Activated T-cell treated with anti-CD3 and anti-CD28 coated beads, Interleukin-2, amount 50 U/mL, for 48 hours (primary cell): ENCODE data around the gene CDH13.

ENCODE experiments used
- DNase-seq, 2 experiments: peaks; one replicate each; pipeline ENCODE4 v3.0.0-alpha.2; 2020

CDH13 gene

DNA sequence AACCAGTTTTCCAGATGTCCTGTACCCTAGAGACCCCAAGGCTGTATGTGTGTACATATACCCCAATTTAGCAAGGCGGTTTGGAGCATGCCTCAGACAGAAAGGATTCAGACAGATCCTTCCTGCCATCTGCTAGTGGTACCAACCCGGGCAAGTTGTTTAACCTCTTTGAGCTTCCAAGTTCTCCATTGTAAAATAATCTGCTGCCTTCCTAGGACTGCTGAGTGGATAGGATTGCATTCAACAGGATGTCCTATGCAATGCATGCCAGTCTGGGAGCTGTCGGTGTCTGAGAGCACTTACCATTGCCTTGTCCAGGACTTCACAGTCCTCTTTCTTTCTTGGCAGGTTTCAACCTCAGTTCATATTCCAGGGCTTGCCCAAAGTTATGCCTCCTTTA lies 1.9 kb downstream of the CDH13 start:
- no peak for DNase-seq

DNA sequence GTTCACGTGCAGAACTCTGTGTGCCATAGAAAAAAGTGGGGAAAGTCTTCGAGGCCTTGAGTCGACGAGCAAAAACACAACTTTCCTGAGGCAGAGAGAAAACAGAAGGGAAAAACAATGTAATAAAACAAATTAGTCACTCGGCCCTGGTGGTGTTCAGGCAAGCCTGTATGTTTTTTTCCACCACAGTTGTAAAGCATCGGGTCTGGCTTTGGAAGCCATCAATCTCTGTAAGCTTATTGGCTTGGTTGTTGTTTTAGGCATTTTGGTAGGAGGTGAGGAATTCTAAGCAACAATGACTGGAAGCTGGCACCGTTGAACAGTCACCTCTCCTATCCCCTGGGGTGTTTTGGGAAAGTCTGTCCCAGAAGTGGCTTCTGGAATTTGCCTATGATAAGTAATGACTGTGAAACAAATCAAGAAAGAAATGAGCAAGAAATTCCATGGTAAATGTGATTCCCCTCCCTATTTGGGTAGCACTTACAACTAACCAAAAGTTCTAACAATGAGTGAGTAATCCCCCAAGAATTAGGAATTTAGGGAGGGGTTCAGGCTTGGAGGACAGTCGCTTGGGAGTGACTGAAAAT lies 2.8 kb downstream of the CDH13 start:
- no peak for DNase-seq

DNA sequence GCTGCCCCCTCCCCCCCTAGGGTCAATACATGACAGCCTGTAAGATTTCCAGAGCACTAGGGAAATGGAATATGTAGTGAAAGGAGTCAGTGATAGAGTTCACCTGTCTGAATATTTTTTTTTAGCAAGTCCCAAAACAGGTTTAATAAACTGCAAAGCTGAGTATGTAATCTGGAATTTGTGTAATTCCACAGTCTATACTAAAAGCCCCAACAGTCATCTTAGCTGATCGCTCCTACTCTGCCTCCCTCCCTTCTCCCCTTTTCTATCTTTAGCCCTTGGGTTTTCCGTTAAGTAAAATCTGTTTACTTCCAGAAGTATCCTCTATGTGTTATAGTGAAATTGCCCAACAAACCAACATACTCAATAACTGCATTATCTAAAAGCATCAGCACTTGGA lies 3.5 kb downstream of the CDH13 start:
- no peak for DNase-seq

DNA sequence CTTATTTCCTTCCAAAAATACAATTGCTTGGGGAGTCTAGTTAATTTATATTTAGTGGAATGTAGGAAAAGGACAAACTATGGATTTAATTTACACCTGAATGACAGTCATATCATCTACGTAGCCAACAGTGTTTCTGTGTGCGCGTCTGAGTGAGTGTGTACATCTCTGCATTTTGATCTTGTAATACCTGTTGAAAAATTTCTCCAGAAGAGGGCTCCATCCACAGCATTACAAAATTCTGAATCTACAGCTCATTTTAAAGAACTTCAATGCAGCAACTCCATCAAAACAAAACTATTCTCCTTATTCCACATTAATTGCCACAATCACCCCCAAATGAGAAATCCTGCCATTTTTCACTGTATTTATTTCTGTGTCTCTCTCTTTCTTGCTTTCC lies 3.9 kb downstream of the CDH13 start:
- no peak for DNase-seq

DNA sequence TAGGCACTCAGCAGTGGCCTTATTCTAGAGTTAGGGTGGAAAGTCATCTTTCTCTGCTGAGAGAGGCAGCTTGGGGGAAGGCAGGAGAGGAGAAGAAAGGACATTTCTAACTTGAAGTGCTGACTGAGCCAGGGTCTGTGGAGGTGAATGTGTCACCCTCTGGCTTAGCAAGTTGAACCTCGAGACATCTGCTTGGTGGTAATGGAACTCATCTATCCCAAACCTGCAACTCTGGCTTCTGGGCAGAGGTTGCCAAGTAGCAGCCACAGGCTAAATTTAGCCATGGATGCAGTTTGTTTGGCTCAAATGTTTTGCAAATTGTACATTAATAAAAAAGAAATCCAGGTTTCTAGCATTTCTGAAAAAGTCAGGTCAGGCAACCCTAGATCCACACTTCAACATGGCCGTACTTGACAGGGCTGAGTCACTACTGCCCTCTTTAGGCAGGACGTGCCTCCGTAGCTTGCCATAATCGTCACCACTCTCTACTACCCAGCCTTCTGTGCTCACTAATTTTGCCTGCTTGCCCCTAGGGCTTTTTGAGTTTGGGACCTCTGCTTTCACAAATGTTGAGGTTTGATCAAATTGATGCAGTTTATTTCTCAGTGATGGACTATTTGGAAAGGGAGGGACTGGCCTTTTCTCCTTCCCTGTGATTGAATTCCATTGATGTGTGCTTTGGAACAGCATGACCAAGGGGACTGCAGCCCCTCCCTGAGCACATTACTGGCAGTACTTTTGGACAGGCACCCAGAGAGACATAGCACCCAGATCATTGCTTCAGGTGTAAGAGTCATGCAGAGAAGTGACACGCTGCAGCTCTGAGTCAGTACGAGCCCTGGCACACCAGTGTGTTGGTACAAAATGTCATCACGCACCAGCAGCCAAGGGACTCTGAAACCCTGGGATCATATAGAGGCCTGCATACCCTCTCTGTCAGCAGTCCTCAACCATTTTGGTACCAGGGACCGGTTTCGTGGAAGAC lies 5.2 kb downstream of the CDH13 start:
- no peak for DNase-seq

DNA sequence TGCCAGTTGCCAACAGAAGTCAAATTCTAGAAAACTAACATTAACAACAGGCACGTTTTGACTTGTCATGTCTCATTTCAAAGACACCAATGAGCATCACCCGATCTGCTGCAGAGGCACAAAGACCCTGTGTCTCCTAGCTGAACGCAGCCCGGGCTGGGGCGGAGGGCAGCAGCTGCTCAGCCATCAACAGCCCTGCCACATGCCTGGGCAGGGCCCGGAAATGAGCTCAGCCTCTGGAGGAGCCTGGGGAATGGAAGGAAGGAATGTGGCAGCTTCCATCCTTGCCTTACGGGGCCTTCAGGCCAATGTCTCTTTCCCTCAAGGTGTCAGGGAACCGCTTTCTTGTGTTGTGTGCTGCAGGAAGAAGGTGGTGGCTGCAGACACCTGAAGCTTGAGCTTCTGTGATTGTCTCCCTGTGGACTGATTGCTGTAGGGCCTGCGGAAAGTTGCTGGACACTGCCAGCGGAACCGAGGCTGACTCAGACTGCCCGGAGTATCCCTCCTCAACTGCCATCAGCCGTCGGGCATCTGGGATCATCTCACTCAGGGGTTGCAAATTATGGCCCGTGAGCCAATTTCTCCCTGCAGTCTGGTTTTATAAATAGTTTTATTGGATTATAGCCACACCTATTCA lies 7.3 kb downstream of the CDH13 start:
- DNase-seq: no peak

DNA sequence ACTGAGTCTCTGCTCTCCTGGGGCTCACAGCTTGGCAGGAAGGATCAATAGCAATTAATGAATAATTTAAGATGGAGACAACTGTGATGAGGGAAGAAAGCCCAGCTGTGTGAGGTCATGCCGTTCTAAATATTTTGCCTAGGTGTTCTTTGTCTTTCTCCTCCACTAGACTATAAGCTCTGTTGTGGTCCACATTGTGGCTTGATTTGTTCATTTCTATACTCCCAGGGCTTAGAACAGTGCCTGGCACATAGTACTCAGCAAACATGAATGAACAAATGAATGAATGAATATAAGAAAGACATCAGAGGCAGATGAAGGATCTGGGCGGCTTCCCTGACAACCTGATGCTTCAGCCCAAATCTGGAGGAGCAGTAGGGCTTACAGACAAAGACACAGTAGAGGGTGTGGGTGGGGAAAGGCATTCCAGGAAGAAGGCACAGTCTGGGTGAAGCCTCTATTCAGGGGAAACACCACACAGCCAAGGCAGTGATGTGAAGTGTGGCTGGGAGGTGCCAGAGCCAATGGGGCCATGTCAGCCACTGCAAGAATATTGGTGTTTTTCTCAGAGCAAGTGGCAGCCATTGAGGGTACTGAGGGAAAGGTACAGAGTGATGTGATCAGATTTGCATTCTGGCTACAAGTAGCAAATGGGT lies 8.3 kb downstream of the CDH13 start:
- no peak for DNase-seq

DNA sequence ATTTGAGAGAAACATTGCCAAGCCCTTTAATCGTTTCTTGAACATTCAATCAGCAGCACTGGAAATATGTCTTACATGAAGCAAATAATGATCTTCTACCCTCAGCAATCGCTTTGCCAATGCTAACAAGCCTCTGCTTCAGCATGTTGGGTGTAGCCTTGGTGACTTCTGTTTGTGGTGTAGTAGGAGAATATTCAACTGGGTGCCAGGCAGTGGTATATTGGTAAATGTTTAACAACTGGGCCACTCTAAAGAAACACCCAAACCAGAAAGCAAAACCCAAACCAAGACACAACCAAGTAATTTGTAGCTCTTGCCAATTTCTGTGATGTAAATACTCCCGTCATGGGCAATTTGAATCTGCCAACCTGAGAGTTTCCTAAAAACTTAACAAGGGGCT lies 9.7 kb downstream of the CDH13 start:
- no peak for DNase-seq

DNA sequence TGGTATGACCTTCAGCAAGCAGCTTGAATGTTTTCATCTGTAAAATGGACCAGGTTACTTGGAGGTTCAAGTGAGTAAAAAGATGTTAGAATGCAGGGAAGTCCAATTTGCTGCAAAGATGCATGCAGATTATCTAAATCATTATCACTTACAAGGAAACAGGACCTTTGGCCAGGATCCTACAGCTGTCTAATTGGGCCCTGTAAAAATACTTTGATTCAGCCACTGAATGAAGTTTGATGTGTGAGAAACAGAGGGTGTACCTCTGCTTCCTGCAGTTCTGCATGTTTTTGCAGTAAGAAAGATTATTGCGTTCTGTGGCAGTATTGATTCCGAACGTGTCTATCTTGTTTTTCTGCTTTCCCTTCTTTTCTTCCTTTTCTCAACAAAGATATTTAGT lies 10.2 kb downstream of the CDH13 start:
- DNase-seq: no peak

DNA sequence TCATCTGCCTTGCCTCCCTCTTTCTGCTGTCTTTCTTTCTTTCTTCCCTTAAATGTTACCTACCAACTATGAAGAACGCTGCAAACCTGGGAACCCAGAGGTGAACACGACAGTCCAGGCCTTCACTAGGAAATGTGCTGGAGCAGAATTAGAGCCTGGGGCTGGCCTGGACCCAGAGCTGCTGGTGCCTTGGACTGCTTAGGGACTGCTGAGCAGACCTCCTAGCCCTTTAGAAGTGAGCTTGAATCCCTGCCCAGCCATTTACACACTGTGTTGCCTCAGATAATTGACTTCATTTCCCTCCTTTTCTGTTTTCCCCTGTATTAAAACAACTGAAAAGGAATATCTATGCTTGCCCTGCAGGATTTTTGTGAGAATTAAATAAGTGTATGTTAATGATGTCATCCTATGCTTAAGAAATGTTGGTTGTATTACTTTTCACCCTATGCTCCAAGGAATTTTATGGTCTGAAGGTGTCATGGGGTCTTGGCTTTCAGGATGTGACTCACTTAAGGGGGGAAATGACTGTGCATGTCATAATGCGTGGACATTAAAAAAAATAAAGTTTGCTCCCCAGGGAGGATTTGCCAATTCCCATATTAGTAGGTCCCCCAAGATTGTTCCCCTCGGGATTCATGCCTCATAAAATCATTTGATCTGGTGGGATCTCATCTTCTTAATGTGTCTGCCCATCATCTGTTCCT lies 11.5 kb downstream of the CDH13 start:
- DNase-seq: no peak

DNA sequence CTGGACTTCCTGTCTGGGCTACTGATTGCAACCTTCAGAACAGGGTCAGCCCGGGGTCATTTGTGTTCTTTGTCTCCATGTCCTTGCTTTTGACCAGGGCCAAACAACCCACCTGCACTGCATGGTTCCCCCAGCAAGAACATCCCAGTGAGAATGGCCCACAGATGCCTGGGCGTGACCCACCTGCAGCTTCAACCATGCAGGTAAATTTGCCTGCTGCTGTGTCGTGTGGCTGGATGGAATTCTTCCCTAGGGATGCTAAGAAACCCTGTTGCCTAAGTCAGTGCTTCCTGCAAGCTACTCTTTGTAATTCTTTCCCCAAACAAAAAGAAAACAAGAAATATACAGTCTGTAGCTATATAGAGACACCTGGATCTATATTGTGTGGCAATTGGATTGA lies 12.5 kb downstream of the CDH13 start:
- no peak for DNase-seq

DNA sequence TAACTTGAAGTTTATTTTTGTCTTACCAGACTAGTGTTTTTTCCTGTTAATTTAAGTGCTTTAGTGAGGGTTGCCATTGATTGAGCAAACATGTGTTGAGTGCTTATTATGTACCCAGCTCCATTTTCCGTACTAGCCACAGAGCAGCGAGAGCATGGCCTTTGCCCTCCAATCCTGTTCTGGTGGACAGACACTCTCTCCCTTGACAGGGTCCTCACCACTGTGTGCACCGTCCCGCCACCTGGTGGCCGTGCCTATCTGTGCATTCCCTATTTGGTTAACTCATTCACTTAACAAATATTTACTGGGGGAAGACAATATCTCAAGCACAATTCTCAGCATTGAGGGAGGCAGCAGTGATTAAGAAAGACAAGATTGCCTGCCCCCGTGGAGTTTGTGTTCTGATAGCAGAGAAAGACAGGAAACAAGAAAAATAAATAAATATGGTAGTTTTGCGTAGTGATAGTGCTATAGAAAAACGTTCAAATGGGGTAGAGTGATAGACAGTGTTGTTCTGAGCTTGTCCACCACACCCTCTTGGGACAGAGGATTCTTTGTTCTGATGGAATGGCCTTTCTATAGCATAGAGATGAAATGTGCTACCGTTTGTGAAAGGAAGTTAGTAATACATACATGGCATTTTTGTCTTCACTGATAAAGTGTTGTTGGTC lies 13.0 kb downstream of the CDH13 start:
- DNase-seq: peak; percentile 66 to 68

DNA sequence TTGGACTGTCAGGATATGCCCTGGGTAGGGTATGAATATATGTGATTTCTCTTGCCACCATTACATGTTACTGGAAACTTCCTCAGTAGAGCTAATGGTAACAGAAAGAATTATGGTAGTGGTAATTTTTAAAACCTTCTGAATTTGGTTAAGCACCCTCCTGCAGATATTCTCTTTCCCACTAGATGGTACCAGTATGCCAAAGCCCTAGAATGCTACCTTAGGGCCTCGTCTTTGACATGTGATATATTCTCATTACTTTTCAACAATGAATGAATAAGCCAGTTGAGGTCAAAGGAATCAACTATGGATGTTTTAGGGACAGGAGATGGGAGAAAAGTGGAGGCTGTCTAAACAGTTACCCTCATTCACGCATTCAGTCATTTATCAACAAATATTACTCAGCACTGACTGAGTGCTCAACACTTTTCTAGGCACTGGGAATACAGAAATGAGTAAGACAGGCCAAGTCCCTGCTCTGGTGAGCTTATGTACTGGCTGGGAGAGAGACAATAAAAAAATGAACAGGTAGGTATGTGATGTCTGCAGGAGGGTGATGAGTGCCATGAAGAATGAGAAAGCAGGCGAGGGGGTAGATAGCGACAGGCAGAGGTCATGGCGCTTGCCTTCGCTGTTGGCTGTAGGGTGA lies 14.7 kb downstream of the CDH13 start:
- DNase-seq: no peak

DNA sequence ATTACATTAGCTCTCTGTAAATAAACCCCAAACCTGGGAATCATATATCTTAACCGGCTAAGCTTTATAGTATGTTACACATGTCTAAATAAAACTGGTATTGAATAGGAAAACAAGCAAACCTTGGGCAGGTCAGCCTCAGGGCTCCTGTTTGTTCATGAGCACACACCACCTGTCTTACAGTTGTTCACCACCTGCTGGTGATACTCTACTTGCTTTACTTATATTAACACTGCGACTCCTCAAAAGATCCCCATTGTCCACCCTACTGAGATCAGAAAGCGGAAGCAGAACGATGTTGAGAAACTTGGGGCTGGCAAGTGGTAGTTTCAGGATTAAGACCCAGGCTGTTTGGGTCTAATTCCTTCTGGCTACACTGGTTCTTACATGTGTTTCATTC lies 16.4 kb downstream of the CDH13 start:
- no peak for DNase-seq

DNA sequence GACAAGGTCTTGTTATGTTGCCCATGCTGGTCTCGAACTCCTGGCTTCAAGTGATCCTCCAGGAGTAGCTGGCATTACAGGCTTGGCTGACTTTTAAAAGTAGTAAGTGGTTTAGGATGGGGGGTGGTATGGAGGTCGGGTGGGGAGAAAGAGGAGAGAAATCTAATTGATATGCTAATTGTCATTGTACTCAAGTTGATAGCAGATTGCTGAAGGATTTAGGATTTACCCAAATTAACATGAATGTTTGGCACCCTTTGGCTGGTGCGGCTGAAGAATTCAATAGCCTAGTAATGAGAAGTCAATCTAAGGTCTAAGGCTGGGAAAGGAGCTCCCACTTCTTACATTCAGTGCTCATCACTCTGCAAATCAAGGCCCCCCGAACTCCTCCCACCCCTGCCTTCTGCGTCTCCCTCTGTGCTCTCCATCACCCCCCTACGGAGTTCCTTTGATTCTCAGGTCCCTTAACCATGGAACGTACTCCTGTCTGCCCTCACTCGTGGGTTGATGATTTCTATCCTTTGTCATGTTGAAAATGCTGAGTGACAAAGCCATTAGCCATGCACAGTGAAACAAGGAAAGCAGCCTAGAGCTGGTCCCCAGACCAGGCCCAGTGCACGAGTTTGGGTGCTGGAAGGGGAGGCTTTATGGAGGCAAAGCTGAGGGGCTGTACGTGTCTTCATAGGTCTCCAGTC lies 17.3 kb downstream of the CDH13 start:
- DNase-seq: no peak

DNA sequence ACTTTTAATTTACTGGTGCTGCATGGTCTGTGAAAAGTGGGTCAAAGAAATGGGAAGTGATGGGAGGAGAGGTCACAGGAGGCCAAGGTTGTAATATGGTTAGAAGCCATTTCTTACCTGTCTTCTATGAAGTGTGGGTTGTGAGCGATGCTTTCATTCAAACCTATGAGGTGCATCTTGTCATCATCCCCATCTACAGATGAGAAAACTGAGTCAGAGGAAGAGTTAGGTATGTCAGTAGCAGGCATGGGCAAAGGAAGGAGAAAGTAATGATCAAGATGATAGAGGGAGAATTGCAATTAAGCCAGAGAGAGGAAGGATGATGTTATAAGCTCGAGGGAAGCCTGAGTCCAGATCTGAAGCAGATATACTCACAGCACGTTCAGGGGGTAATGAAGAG lies 19.7 kb downstream of the CDH13 start:
- DNase-seq: no peak

DNA sequence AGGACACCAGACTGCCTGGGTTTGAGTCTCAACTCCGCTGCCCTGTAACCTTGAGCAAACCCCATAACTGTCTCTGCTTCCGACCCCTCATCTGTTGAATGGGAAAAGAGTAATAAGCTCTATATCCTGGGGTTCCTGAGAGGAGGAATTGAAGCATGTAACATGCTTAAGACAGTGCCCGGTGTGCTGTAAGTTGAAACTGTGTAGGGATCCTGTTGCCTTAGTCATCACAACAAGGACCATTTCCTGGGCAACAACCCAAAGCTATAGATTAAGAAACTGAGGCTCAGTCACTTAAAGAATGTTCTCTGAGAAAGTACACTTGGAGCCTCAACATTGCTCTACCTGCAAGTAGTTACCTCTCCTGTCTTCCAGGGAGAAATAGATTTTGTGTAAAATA lies 23.0 kb downstream of the CDH13 start:
- no peak for DNase-seq

DNA sequence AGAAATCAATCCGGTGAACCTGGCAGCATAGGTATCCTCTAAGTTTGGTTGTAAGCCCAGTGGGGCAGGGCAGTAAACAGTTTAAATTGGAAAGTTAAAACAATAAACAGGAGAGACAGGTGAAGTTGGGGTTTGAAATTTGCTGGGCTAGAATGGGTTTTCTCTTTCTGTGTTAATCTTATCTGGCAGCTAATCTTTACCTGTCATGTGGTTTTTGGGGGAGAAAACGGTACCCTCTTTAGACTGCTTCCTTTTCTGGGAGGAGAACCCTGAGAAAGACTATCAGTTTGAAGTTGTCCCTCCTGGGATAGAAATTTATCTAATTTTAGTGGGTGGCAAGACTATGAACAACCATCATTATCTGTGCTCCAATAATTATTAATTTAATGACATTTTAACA lies 24.0 kb downstream of the CDH13 start:
- DNase-seq: no peak

DNA sequence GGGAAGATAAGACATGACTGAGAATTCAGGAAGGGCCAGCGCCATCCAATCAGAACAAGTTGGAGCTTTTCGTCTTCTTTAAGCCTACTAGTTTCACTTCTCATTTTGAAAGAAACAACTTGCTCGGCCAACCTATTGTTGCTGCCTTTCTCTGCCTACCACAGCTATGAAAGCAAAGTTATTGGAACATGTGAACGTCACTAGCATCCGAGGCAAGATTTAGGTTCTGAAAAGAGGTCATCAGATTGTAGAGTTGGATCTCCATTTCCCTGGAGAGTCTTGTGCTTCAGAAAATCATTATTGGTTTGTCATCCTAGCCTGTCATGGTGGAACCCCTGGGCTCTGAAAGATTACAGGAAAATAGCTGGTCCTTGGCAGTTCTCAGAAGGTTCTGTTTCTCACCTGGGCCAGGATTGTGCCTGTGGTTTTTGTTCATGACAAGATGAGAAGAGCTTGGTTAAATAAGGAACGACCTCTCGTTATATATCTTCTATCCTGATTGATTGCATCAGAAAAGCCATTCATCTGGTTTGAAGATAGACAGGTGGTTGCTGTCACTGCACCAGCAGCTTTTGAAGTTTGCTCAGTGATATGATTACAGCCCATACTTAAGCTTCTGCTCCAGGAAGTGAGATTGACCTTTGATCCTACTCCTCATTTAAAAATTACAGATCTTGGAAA lies 25.3 kb downstream of the CDH13 start:
- DNase-seq: no peak

DNA sequence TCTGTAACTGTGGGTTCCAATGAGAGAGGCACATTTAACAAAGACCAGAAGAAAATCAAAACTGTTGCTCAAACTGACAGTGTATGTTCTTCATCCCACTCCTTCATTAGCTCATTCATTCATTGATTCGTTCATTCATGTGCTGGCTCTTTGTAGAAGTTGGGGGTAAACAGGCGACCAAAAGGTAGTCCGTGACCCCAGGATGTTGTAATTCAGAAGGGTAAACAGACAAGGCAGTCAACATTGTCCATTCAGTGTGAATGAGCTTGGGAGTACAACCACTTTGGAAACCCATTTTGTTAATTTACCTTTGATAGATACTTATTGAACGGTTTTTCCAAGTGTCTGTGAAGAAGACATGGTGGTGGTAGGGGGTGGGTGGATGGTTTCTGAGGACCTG lies 26.1 kb downstream of the CDH13 start:
- no peak for DNase-seq
